GM23338 (cell line): ENCODE data around the gene MSH4. TPM values are rescaled to one million over a fixed set of nuclear protein-coding genes. Genes with fewer than 3 reads are reported as not detected.

Experiments used
- ATAC-seq: fragments of 200-7000 bp; cut with Tn5 transposase; 3 replicates; pipeline ENCODE4 v1.9.1; 2020
- DNase-seq: peaks from one replicate; pipeline ENCODE4 v3.0.0-alpha.2; 2015; ENCODE audit warnings: low spot score
- H2AFZ ChIP-seq: fragments of 200-600 bp; sonication (generic); 2 replicates; pipeline ENCODE4 v1.8.0; 2016; ENCODE audit warnings: antibody characterized with exemption, mild to moderate bottlenecking, moderate library complexity
- H3F3A ChIP-seq: fragments of 200-600 bp; sonication (generic); replicated peaks from 2 replicates; pipeline ENCODE4 v1.8.0; 2017; ENCODE audit warnings: antibody characterized with exemption, mixed run types, low read depth
- H3K27ac ChIP-seq: fragments of 200-600 bp; sonication (generic); 2 replicates; pipeline ENCODE4 v1.6.1; 2016; ENCODE audit warnings: low read depth
- H3K27me3 ChIP-seq: fragments of 200-600 bp; sonication (generic); 2 replicates; pipeline ENCODE4 v1.8.0; 2016; ENCODE audit warnings: mild to moderate bottlenecking, mixed run types, moderate library complexity; ENCODE audit not compliant: insufficient read depth
- H3K36me3 ChIP-seq: fragments of 200-600 bp; sonication (generic); 2 replicates; pipeline ENCODE4 v1.8.0; 2016; ENCODE audit warnings: mild to moderate bottlenecking; ENCODE audit not compliant: insufficient read depth
- H3K4me1 ChIP-seq: fragments of 200-600 bp; sonication (generic); 2 replicates; pipeline ENCODE4 v1.8.0; 2016; ENCODE audit warnings: mild to moderate bottlenecking, moderate library complexity; ENCODE audit not compliant: insufficient read depth
- H3K4me2 ChIP-seq: fragments of 200-600 bp; sonication (generic); 2 replicates; pipeline ENCODE4 v1.7.1; 2017; ENCODE audit warnings: mixed run types
- H3K4me3 ChIP-seq: fragments of 200-600 bp; sonication (generic); 2 replicates; pipeline ENCODE4 v1.6.1; 2016; ENCODE audit warnings: mixed run types
- H3K79me2 ChIP-seq: fragments of 200-600 bp; sonication (generic); replicated peaks from 2 replicates; pipeline ENCODE4 v1.8.0; 2017; ENCODE audit warnings: mild to moderate bottlenecking; ENCODE audit not compliant: insufficient read depth
- H3K9me2 ChIP-seq: fragments of 200-600 bp; sonication (generic); 2 replicates; pipeline ENCODE4 v1.8.0; 2017; ENCODE audit not compliant: insufficient read depth
- H4K20me1 ChIP-seq: fragments of 200-600 bp; sonication (generic); replicated peaks from 2 replicates; pipeline ENCODE4 v1.8.0; 2017; ENCODE audit warnings: mild to moderate bottlenecking; ENCODE audit not compliant: insufficient read depth
- H3K27ac Mint-ChIP-seq: 2 replicates; pipeline ENCODE4 v1.8.0; 2020; ENCODE audit warnings: inconsistent platforms, mild to moderate bottlenecking, moderate library complexity, mixed read lengths
- H3K27me3 Mint-ChIP-seq: 3 replicates; pipeline ENCODE4 v1.8.0; 2022; ENCODE audit warnings: low read depth, mild to moderate bottlenecking, moderate library complexity, mixed read lengths, inconsistent platforms; ENCODE audit not compliant: insufficient read depth, poor library complexity
- H3K36me3 Mint-ChIP-seq: 3 replicates; pipeline ENCODE4 v1.8.0; 2021; ENCODE audit warnings: low read depth, mild to moderate bottlenecking, inconsistent platforms, moderate library complexity, mixed read lengths
- H3K4me1 Mint-ChIP-seq: 3 replicates; pipeline ENCODE4 v1.8.0; 2020; ENCODE audit warnings: mild to moderate bottlenecking, inconsistent platforms, mixed read lengths
- H3K4me3 Mint-ChIP-seq: 3 replicates; pipeline ENCODE4 v1.8.0; 2021; ENCODE audit warnings: moderate library complexity, mild to moderate bottlenecking, inconsistent platforms, mixed read lengths
- H3K9me3 Mint-ChIP-seq: 3 replicates; pipeline ENCODE4 v1.8.0; 2020; ENCODE audit warnings: moderate library complexity, mild to moderate bottlenecking, inconsistent platforms, mixed read lengths
- CTCF ChIP-seq, 2 experiments: fragments of 200-600 bp in 1 of 2; sonication (generic) in 1 of 2; conservative IDR thresholded peaks; 2 replicates each; pipeline versions ENCODE4 v1.5.1 to v1.6.1; 2016 to 2017; ENCODE audit warnings: antibody characterized with exemption in 2 of 2, low read depth in 2 of 2, mild to moderate bottlenecking in 2 of 2, moderate library complexity in 1 of 2
- ETS1 ChIP-seq: IDR thresholded peaks from 2 replicates; pipeline ENCODE4 v1.6.1; 2016; ENCODE audit warnings: antibody characterized with exemption
- EZH2 ChIP-seq: fragments of 200-600 bp; sonication (generic); IDR thresholded peaks from one replicate; pipeline ENCODE4 v1.8.0; 2017; ENCODE audit warnings: antibody characterized with exemption, mild to moderate bottlenecking, low read depth; ENCODE audit not compliant: unreplicated experiment
- EZH2phosphoT487 ChIP-seq: fragments of 200-600 bp; sonication (generic); IDR thresholded peaks from one replicate; pipeline ENCODE4 v1.8.1; 2018; ENCODE audit warnings: antibody characterized with exemption; ENCODE audit not compliant: unreplicated experiment
- STAT1 ChIP-seq: IDR thresholded peaks from one replicate; pipeline ENCODE4 v1.6.1; 2016; ENCODE audit warnings: antibody characterized with exemption; ENCODE audit not compliant: unreplicated experiment
- ZNF331 ChIP-seq: fragments of 250-450 bp; sonication (Bioruptor Pico); IDR thresholded peaks from 2 replicates; pipeline ENCODE4 v1.5.0; 2020; ENCODE audit warnings: low read depth, mild to moderate bottlenecking, moderate library complexity
- ZNF462 ChIP-seq: fragments of 250-450 bp; sonication (Bioruptor Pico); IDR thresholded peaks from 2 replicates; pipeline ENCODE4 v1.5.0; 2020; ENCODE audit warnings: mild to moderate bottlenecking, moderate library complexity
- polyA plus RNA-seq: library from polyadenylated mRNA; unstranded; fragments of >200 nt; fragmentation: Nextera tagmentation; extraction: Ambion mirVana; gene quantifications from 2 replicates; pipeline ENCODE4 v1.2.1, GENCODE V29; 2016
- total RNA-seq: library from RNA; depleted of rRNA; stranded (reverse); fragments of >200 nt; shearing (Covaris generic); gene quantifications from 2 replicates; pipeline ENCODE4 v1.2.3, GENCODE V29; 2014

The MSH4 gene
- total and polyA plus RNA-seq, 2 experiments from 2014 or later: 0.10 to 0.24 TPM

GRCh38 chr1:75950176-75950575 lies 153.5 kb downstream of the MSH4 start (continued):
- TF ChIP-seq ZNF462 (CRISPR knock-in tag) (no peak), CTCF (conservative IDR thresholded peaks at IDR 0.05; ENCODE audit: low read depth in 2 of 2) (no peak), ZNF331 (CRISPR knock-in tag) (no peak), STAT1 (no peak)

GRCh38 chr1:75952016-75952415 lies 155.3 kb downstream of the MSH4 start:
- H3K79me2 ChIP-seq: no peaks in the 10 kb centered on the region
- H2AFZ ChIP-seq: no peak overlapping the region
- no peak overlapping the region for H3K27ac Mint-ChIP-seq
- H3K27me3 ChIP-seq: no peaks in the 10 kb centered on the region
- no peaks in the 10 kb centered on the region for H3K27me3 Mint-ChIP-seq
- DNase-seq (no peak), ATAC-seq (no peak)
- 0 out of 2 replicates have a peak, but pooled peaks cover 1% of the 10 kb centered on the region for H3K9me2 ChIP-seq
- no peaks in the 10 kb centered on the region for H4K20me1 ChIP-seq
- no peak overlapping the region for H3K4me2 ChIP-seq
- no peak overlapping the region for H3K4me3 ChIP-seq
- H3K36me3 ChIP-seq: no peaks in the 10 kb centered on the region
- H3K4me1 Mint-ChIP-seq: peaks cover 2% of the 10 kb centered on the region; the same call in 2 of the 3 replicates
- TF ChIP-seq EZH2phosphoT487: no peak
- TF ChIP-seq STAT1: no peak
- no peak for TF ChIP-seq EZH2
- TF ChIP-seq ETS1: no peak
- H3K9me3 Mint-ChIP-seq: peaks cover 6% of the 10 kb centered on the region; the same call in 1 of the 3 replicates
- H3K4me1 ChIP-seq: no peaks in the 10 kb centered on the region
- H3K4me3 Mint-ChIP-seq: no peak overlapping the region
- no peaks in the 10 kb centered on the region for H3F3A ChIP-seq
- no peak overlapping the region for H3K27ac ChIP-seq
- no peaks in the 10 kb centered on the region for H3K36me3 Mint-ChIP-seq
